CD1c-positive myeloid dendritic cell (primary cell): ENCODE measurements around the gene VANGL1.
"Not testable (repeated sequence)": the region's sequence is repeated elsewhere in the genome, so short reads cannot be mapped to it uniquely, and the experiment has no call there.

Source experiments
- DNase-seq: peaks from one replicate; pipeline ENCODE4 v3.0.0-alpha.2; 2016; ENCODE audit errors: extremely low spot score

Gene VANGL1

GRCh38 chr1:115641762-115642167 lies at the start of gene VANGL1:
Gene VANGL1, plus strand, starts transcription at chr1:115641970. Its CDS starts 9,444 bp downstream, at chr1:115651414.
- peak; percentile 40 for DNase-seq

DNA sequence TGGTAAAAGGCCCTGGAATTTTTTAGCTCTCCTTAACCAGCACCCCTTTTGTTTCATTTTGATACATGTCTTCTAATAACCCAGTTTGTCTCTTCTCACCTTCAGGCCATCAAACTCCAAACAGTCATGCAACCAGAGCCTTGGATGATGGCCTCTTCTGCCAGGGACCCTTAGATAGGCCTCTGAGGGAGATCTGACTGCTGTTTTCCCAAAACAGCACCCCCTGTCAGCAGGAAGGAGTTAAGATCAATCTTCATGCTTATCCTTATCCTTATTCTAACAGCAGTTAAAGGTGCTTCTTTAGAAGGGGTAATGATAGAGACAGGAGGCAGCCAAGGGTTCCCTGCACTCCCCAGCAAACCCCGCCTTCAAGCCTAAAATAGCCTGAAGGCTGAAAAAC lies 49.5 kb upstream of the VANGL1 start:
- no peak for DNase-seq

GRCh38 chr1:115593365-115594259 lies 48.2 kb upstream of the VANGL1 start:
- DNase-seq = no peak

GRCh38 chr1:115594600-115594999 lies 47.2 kb upstream of the VANGL1 start:
- no peak for DNase-seq

- DNase-seq = peak; percentile 68
Observed at GRCh38 chr1:115595279-115596079, 46.3 kb upstream of the VANGL1 start.

GRCh38 chr1:115596080-115596780 lies 45.5 kb upstream of the VANGL1 start:
- no peak for DNase-seq

- DNase-seq = no peak
Observed at GRCh38 chr1:115604508-115604907, 37.3 kb upstream of the VANGL1 start.

GRCh38 chr1:115606305-115606704 lies 35.5 kb upstream of the VANGL1 start:
- no peak for DNase-seq

- DNase-seq = no peak
Observed at GRCh38 chr1:115609021-115609420, 32.7 kb upstream of the VANGL1 start.

- no peak for DNase-seq
Observed at GRCh38 chr1:115613767-115614166, 28.0 kb upstream of the VANGL1 start.

DNA sequence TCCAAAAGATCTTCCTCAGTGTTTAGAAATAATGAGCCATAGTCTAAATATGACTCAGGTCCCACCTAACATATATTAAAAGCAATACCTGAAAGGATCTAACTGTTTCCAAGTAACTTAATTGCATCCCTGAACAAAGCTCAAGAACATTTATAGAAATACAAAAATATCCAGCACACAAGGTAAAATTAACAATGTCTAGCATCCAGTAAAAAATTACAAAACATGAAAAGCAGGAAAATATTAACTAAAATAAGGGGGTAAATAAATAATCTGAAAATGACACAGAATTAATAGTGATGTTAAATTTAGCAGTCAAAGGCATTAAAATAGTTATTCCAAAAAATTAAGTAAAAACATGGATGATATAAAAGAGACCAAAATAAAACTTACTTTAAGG lies 21.3 kb upstream of the VANGL1 start:
- DNase-seq = no peak

DNA sequence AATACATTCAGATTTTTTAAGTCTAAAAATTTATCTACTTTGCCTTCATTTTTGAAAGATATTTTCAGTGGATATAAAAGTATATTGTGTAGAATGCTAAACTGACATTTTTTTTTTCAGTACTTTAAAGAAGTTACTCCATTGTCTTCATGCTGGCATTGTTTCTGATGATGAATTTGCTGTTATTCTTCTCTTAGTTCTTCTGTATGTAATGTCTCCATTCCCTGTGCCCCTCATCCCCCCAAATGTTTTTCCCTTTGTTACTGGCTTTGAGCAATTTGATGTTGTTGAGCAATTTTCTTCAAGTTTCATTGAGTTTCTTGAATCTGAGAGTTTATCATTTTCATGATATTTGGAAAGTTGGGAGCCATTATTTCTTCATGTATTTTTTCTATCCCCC lies 20.8 kb upstream of the VANGL1 start:
- DNase-seq = no peak

DNA sequence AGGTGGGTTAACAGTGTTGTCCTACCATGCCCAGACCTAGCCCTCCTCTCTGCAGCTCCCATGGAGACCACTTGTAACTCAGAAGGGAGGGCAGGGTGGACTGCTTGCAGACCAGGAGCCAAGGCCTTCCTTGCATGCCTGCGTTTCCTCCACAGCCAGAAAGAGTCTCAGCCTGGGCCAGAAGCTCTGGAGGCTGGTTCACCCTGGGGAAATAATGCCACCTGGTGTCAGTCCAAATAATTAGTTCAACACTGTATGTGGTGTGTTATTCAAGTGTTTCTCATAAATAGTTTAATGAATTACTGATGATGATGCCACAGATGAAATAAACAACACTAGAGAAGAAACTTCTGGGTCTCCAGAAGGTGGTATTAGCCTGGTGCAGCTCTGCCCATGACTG lies 16.9 kb upstream of the VANGL1 start:
- no peak for DNase-seq

GRCh38 chr1:115630342-115630741 lies 11.4 kb upstream of the VANGL1 start:
- no peak for DNase-seq

GRCh38 chr1:115632251-115633026 lies 9.3 kb upstream of the VANGL1 start:
- no peak for DNase-seq

DNA sequence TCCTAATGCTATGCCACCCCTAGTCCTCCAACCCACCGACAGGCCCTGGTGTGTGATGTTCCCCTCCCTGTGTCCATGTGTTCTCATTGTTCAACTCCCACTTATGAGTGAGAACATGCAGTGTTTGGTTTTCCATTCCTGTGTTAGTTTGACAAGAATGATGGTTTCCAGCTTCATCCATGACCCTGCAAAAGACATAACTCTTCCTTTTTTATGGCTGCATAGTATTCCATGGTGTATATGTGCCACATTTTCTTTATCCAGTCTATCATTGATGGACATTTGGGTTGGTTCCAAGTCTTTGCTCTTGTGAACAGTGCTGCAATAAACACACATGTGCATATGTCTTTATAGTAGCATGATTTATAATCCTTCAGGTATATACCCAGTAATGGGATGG lies 8.2 kb upstream of the VANGL1 start:
- DNase-seq = not testable (repeated sequence)

- not testable (repeated sequence) for DNase-seq
Observed at GRCh38 chr1:115637247-115637646, 4.5 kb upstream of the VANGL1 start.

DNA sequence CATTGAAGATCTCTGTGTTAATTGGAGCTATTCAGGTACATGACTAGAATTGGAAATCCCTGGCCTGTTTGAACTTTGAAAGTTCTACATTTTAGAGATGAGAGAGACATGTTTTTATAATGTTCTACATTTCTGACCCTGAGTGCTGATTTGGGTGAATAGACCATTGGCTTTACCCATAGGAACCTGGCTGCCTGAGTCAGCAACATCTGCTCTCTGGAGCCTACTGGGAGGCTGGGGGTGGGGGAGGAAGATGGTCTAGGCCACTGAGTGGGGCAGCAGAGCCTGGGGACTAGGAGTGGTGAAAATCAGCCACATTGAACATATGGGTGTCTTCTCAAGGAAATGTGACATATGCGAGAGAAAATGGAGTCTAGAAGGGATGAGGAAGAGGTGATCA lies 1.4 kb upstream of the VANGL1 start:
- no peak for DNase-seq

GRCh38 chr1:115642168-115643072 lies 650 bp downstream of the VANGL1 start:
- peak; percentile 16 for DNase-seq

DNA sequence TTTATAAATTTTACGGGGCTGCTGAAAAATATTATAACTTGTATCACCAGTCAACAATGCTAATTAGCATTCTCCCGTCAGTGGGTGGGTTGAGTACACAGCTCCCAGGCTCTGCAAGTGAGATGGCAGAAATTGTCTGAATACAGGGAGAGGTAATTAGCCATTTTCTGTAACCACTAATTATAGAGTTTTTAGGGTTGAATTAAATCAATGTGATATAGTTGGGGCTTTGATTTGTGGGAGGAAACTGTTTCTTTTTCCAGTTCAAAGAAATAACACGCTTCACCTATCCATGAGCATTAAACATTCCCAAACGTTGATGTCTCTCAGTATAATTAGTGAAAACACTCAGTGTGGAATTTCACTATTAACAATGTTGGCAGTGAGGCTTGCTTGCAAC lies 1.5 kb downstream of the VANGL1 start:
- DNase-seq = no peak
